GM13977 (cell line): ENCODE measurements around the gene CASZ1.

Source experiments
- DNase-seq: peaks from one replicate; pipeline ENCODE4 v3.0.0; 2012; ENCODE audit warnings: low spot score
- in situ Hi-C: fragments of 300-500 bp; cut with MboI; formaldehyde crosslinking; loops from one replicate; pipeline ENCODE4 v1.12.0; 2022; ENCODE audit warnings: low sequenced_read_pairs, low pct_unique_long_range_greater_than_20kb, mixed read lengths, inconsistent platforms; ENCODE audit not compliant: unreplicated experiment
- TF ChIP-seq, protein P1 (sequence below): IDR thresholded peaks from 2 replicates; pipeline ENCODE4 v1.5.1; 2012; ENCODE audit warnings: mild to moderate bottlenecking, control low read depth; ENCODE audit not compliant: insufficient read depth; ENCODE audit errors: extremely low read depth, missing control alignments

The CASZ1 gene

DNA sequence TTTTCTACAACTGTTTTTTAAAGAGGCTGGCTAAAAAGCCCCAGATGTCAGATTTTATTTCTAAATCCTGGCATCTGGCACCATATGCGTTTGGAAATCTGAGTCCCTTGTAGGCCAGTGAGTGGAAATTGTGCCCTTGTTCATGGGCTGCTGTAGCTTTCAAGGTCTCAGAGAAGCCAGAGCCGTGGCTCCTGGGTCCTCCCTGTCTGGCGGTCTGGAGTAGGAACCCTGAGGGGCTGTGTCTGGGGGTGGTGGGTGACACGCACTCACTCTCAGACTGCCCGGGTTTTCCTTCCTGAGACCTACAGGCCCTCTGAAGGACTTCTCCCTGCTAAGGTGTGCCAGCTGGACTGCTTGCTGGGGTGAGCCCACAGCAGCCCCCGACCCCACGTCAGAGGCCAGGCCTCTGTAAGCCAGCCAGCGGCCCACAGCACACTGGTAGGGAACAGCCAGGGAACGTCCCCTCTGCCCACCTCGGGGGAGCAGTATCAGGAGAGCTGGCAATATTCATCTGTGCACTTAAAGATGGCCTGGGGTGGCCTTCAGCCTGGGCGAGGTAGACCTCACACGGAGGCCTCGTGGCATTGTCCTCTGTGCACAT lies 170.2 kb downstream of the CASZ1 start:
- TF ChIP-seq, protein P1, sequence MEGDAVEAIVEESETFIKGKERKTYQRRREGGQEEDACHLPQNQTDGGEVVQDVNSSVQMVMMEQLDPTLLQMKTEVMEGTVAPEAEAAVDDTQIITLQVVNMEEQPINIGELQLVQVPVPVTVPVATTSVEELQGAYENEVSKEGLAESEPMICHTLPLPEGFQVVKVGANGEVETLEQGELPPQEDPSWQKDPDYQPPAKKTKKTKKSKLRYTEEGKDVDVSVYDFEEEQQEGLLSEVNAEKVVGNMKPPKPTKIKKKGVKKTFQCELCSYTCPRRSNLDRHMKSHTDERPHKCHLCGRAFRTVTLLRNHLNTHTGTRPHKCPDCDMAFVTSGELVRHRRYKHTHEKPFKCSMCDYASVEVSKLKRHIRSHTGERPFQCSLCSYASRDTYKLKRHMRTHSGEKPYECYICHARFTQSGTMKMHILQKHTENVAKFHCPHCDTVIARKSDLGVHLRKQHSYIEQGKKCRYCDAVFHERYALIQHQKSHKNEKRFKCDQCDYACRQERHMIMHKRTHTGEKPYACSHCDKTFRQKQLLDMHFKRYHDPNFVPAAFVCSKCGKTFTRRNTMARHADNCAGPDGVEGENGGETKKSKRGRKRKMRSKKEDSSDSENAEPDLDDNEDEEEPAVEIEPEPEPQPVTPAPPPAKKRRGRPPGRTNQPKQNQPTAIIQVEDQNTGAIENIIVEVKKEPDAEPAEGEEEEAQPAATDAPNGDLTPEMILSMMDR, result no peak
- DNase-seq, result no peak
- in situ Hi-C loops, result no loop called here

DNA sequence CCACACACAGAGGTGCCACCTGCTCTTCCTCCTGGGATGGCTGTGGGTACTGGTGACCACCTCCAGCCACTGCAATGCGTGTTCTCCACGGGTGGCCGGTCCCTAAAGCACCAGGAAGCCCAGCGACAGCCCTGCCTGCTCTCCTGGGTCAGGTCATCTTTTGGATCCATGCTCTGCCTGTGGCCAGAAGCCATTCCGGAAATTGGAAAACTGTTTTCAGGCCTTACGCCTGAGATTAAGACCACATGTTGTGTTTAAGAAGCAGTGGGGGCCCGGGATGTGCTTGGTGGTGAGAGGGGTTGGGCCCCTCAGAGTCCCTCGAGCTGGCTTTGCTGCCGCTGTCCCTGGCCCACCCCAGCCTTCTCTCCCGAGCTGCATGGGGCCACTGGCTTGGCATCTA lies 170.9 kb downstream of the CASZ1 start:
- in situ Hi-C loops, result no loop called here
- TF ChIP-seq, protein P1, result no peak
- no peak for DNase-seq

DNA sequence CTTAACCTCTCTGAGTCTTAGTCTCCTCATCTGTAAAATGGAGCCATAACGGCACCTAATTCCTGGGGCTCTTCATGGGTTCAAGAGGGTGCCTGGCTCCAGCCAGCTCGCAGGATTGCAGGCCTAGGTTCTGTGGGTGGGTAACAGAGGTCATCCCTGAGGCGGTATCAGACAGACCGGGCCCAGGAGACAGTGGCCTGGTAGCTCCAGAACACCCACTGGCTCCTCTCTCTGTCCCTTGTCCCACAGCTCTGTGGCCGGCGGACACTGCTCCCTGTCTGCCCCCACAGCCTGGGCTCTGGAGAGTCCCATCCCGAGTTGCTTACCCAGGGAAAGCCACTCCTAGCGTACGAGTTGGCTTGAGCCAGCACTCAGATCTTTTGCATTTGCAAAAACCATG lies 171.4 kb downstream of the CASZ1 start:
- TF ChIP-seq, protein P1, result no peak
- DNase-seq, result no peak
- in situ Hi-C loops, result no loop called here

DNA sequence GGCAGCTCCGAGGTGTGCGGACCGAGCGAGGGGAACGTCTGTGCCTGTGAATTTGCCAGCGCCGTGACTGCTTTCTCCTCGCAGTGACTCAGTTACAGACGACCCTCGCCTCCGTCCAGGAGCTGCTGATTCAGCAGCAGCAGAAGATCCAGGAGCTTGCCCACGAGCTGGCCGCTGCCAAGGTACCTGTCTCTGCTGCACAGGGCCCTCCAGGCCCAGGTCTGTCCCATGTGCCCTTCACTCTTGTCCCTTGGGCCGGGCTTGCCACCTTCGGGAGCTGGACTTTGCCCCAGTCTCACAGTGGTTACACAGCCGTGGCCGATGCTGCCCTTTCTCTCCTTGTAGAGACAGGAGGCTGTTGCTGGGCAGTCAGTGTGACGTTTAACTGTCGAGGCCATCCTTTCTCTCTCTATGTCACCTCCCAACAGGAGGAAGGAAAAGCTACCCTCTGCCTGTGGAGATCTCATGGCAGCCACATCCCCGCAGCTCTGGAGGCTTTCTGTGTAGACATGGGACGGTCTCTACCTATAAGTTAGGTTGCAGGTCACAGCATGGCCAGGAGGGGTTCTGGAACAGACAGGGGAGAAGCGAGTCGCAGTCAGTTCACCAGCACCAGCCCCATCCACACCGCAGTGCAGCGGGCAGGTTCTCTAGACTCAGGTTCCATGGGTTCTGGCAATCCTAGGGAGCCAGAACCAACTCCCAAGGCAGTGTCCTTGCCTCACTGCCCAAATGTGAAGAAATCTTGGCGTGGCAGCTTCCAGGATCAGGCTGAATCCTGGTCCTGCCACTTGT lies 172.0 kb downstream of the CASZ1 start:
- DNase-seq, result no peak
- TF ChIP-seq, protein P1, result no peak
- in situ Hi-C loops, result no loop called here

DNA sequence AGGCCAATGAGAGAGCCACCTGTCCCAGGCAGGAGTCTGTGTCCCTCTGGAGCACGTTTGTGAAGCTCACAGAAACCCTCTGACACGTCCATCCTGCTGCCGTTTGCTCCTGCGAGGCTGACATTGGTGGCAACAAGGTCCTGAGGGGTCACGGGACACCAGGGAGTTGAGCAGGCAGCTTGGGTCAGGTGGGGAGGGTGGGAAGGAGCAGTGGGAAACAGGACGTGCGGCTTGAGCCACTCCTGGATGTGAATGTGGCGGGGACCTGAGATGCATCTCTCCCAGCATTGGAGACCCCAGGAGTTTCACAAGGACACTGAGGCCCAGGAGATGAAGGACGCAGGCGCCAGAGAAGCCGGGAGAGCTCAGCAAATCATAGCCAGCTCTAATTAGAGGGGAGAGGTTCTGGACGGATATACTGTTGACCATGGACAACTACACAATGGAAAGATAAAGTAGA lies 172.7 kb downstream of the CASZ1 start:
- DNase-seq, result no peak
- TF ChIP-seq, protein P1, result no peak
- in situ Hi-C loops, result no loop called here

DNA sequence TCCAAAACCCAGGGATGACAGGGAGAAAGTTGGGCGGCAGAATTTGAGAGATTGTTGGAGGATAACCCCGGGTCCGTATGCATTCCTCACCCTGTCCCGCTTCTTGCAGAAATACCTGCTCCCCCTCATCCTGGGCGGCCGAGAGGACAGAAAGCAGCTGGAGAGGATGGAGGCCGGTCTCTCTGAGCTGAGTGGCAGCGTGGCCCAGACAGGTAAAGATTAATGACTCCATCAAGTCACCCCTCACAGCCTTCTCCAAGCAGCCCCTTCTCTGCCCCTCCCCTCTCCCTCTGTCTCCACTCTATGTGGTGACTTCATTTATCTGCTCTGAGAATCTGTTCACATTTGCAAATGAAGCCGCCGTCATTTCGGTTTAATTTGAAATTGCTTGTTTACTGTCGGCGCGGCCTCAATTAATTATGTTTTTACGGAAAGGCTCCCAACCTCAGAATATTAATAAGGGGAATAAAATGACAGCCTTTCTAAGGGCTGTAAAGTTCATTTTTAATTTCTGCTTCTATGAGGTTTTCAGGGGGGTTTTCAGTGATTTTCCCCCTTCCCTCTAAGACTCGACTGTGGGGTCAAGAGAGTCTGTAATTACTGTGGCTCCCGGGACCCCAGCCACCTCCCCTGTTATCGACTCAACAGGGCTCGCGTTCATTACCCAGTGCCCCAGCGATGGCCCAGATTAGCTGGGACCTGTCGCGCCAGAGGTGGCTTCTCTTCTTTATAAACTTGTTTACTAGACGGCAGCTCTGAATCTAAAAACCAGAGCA lies 173.3 kb downstream of the CASZ1 start:
- no peak for DNase-seq
- TF ChIP-seq, protein P1, result no peak
- in situ Hi-C loops, result no loop called here
